Ishikawa (cell line): Measurements from ENCODE around the gene RIMS1.

Experiments used
- CEBPB ChIP-seq: IDR thresholded peaks from 2 replicates; pipeline ENCODE4 v1.6.1; 2012
- CREB1 ChIP-seq: IDR thresholded peaks from 2 replicates; pipeline ENCODE4 v1.6.1; 2012; ENCODE audit warnings: low read depth
- EGR1 ChIP-seq: IDR thresholded peaks from 2 replicates; pipeline ENCODE4 v1.6.1; 2012
- EP300 ChIP-seq: IDR thresholded peaks from 2 replicates; pipeline ENCODE4 v1.6.1; 2012; ENCODE audit warnings: borderline replicate concordance
- FOXM1 ChIP-seq: IDR thresholded peaks from 2 replicates; pipeline ENCODE4 v1.6.1; 2012; ENCODE audit warnings: low read depth, borderline replicate concordance
- MAX ChIP-seq: IDR thresholded peaks from 2 replicates; pipeline ENCODE4 v1.6.1; 2012
- NFIC ChIP-seq: IDR thresholded peaks from 2 replicates; pipeline ENCODE4 v1.6.1; 2012
- RAD21 ChIP-seq: IDR thresholded peaks from 2 replicates; pipeline ENCODE4 v1.6.1; 2012; ENCODE audit warnings: low read depth
- REST ChIP-seq: IDR thresholded peaks from 2 replicates; pipeline ENCODE4 v1.6.1; 2012; ENCODE audit warnings: low read depth, mild to moderate bottlenecking
- TAF1 ChIP-seq: IDR thresholded peaks from 2 replicates; pipeline ENCODE4 v1.6.1; 2012; ENCODE audit warnings: low read depth, mild to moderate bottlenecking
- TCF12 ChIP-seq: IDR thresholded peaks from 2 replicates; pipeline ENCODE4 v1.6.1; 2012; ENCODE audit warnings: low read depth
- TEAD4 ChIP-seq: IDR thresholded peaks from 2 replicates; pipeline ENCODE4 v1.6.1; 2012
- USF1 ChIP-seq: IDR thresholded peaks from 2 replicates; pipeline ENCODE4 v1.6.1; 2012
- YY1 ChIP-seq: IDR thresholded peaks from 2 replicates; pipeline ENCODE4 v1.6.1; 2012; ENCODE audit warnings: low read depth
- ZBTB7A ChIP-seq: IDR thresholded peaks from 2 replicates; pipeline ENCODE4 v1.6.1; 2012; ENCODE audit warnings: low read depth

Gene RIMS1

GRCh38 chr6:72328775-72329174 is 442.4 kb downstream of the RIMS1 start:
- TF ChIP-seq ZBTB7A: no peak
- no peak for TF ChIP-seq USF1
- no peak for TF ChIP-seq CEBPB
- TF ChIP-seq TAF1: no peak
- TF ChIP-seq FOXM1: no peak
- TF ChIP-seq TCF12: no peak
- no peak for TF ChIP-seq EP300

GRCh38 chr6:72348926-72349325 is 462.6 kb downstream of the RIMS1 start:
- no peak for TF ChIP-seq CEBPB

GRCh38 chr6:72350296-72350881 is 464.0 kb downstream of the RIMS1 start:
- TF ChIP-seq USF1 (no peak), TEAD4 (no peak), EGR1 (no peak), CREB1 (no peak), EP300 (no peak), TCF12 (no peak), CEBPB (no peak), YY1 (no peak), NFIC (no peak), REST (no peak), TAF1 (no peak), MAX (no peak)

- no peak for TF ChIP-seq ZBTB7A
- no peak for TF ChIP-seq REST
- TF ChIP-seq FOXM1: no peak
- peak; percentile 68 for TF ChIP-seq NFIC
- no peak for TF ChIP-seq TEAD4
- no peak for TF ChIP-seq CEBPB
- no peak for TF ChIP-seq MAX
Observed at GRCh38 chr6:72363844-72364740, 477.7 kb downstream of the RIMS1 start.

GRCh38 chr6:72365773-72366172 is 479.4 kb downstream of the RIMS1 start:
- no peak for TF ChIP-seq NFIC
- TF ChIP-seq TAF1: no peak
- no peak for TF ChIP-seq FOXM1
- no peak for TF ChIP-seq REST
- no peak for TF ChIP-seq CREB1
- TF ChIP-seq CEBPB: no peak
- no peak for TF ChIP-seq TCF12
- no peak for TF ChIP-seq TEAD4
- no peak for TF ChIP-seq EGR1
- TF ChIP-seq RAD21: no peak
